ENCODE data around the gene ABCA10.

Gene ABCA10

DNA sequence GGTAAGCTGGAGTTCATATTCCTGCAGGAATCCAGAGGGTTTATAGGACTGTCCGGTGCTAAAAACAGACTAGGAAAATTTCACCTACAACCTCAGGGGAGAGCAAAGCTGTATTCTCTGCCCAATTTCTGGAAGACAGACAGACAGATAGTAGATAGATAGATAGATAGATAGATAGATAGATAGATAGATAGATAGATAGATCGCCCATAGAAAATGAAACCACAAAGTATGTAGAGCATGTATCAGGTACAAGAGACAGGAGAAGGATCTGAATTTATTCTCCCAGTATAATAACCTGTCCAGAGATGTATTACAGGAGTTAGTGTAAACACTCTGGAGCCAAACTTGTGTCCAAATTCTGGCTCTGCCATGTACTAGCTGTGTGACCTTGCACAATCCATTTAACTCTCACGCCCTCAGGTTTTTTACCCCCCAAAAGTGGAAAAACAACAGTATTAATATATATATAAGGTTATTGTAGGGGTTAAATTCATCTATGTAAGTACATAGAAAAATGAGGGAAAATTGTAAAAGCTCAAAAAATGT is 84.9 kb downstream of the ABCA10 start:
- no peak for TF ChIP-seq YY1 (IDR thresholded peaks at IDR 0.05; ENCODE audit: low read depth)
- TF ChIP-seq TEAD4 (IDR thresholded peaks at IDR 0.05) = no peak
- TF ChIP-seq ZBTB7A (IDR thresholded peaks at IDR 0.05; ENCODE audit: low read depth) = no peak
- TF ChIP-seq TAF1 (IDR thresholded peaks at IDR 0.05; ENCODE audit: low read depth) = no peak
- TF ChIP-seq NFIC (IDR thresholded peaks at IDR 0.05) = no peak

DNA sequence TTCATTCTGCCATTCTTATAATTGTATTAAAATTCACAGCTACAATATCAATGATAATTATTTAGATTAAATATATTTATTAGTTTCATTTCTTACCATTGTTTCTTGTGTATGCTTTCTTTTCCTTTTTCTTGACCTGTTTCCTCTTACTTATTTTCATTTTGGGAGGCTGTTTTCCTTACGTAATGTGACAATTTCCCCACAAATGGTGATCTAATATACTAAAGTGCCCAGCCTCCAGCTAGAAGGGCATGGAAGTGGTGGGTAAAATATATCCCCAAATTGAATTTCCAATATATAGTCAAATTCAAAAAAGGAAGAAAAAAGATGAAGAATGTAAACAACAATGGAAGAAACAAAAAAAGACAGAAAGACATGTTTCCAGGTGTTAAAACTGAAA is 85.5 kb downstream of the ABCA10 start:
- no peak for TF ChIP-seq USF1 (IDR thresholded peaks at IDR 0.05)
- no peak for TF ChIP-seq NFIC (IDR thresholded peaks at IDR 0.05)
- TF ChIP-seq ZBTB7A (IDR thresholded peaks at IDR 0.05; ENCODE audit: low read depth) = no peak

DNA sequence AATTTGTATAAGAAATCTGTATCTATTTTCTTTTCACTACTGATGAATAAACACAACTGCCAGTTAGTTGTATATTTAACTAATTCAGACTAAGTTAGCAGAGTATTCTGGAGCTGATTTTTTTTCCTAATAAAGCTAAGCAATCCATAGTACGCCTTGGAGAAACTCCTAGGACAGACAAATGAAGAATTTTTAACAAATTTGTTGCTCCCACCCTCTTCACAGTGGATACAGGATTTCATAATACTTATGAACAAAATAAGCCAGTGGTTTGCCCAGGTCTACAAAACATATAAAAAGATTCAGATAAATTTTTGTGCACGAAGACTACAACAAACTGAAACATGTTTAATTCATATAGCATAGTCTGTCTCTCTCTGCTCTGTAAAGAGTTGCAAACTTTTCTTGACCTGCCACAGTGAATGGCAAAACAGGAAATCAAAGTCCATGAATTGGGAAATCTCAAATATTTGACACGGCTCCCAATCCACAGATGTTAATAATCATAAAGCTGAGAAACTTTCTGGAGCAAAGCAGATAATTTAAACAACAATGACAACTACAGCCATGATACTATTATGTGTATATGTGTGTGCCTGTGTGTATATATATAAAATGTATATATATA is 86.3 kb downstream of the ABCA10 start:
- TF ChIP-seq EP300 (IDR thresholded peaks at IDR 0.05; ENCODE audit: borderline replicate concordance) (no peak), TCF12 (IDR thresholded peaks at IDR 0.05; ENCODE audit: low read depth) (no peak), NFIC (IDR thresholded peaks at IDR 0.05) (no peak), CREB1 (IDR thresholded peaks at IDR 0.05; ENCODE audit: low read depth) (no peak), EGR1 (IDR thresholded peaks at IDR 0.05) (no peak), YY1 (IDR thresholded peaks at IDR 0.05; ENCODE audit: low read depth) (no peak), REST (IDR thresholded peaks at IDR 0.05; ENCODE audit: low read depth) (no peak), CEBPB (IDR thresholded peaks at IDR 0.05) (no peak), FOXM1 (IDR thresholded peaks at IDR 0.05; ENCODE audit: borderline replicate concordance, low read depth) (no peak), RAD21 (IDR thresholded peaks at IDR 0.05; ENCODE audit: low read depth) (no peak)

GRCh38 chr17:69141431-69142174 is 87.0 kb downstream of the ABCA10 start, which contains the start of gene ABCA6:
Gene ABCA6 (minus strand): TSS chr17:69141895. CDS start chr17:69140703, 1,192 bp downstream.
- TF ChIP-seq TAF1 (IDR thresholded peaks at IDR 0.05; ENCODE audit: low read depth) = no peak
- no peak for TF ChIP-seq YY1 (IDR thresholded peaks at IDR 0.05; ENCODE audit: low read depth)
- TF ChIP-seq RAD21 (IDR thresholded peaks at IDR 0.05; ENCODE audit: low read depth) = no peak
- no peak for TF ChIP-seq FOXM1 (IDR thresholded peaks at IDR 0.05; ENCODE audit: borderline replicate concordance, low read depth)
- TF ChIP-seq NFIC (IDR thresholded peaks at IDR 0.05) = no peak
- no peak for TF ChIP-seq EP300 (IDR thresholded peaks at IDR 0.05; ENCODE audit: borderline replicate concordance)
- TF ChIP-seq TCF12 (IDR thresholded peaks at IDR 0.05; ENCODE audit: low read depth) = no peak
- no peak for TF ChIP-seq ZBTB7A (IDR thresholded peaks at IDR 0.05; ENCODE audit: low read depth)
- TF ChIP-seq TEAD4 (IDR thresholded peaks at IDR 0.05) = no peak
- TF ChIP-seq EGR1 (IDR thresholded peaks at IDR 0.05) = no peak
- no peak for TF ChIP-seq CEBPB (IDR thresholded peaks at IDR 0.05)
- no peak for TF ChIP-seq USF1 (IDR thresholded peaks at IDR 0.05)
- TF ChIP-seq, protein P1, sequence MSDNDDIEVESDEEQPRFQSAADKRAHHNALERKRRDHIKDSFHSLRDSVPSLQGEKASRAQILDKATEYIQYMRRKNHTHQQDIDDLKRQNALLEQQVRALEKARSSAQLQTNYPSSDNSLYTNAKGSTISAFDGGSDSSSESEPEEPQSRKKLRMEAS (IDR thresholded peaks at IDR 0.05) = no peak
- no peak for TF ChIP-seq REST (IDR thresholded peaks at IDR 0.05; ENCODE audit: low read depth)

- TF ChIP-seq CREB1 (IDR thresholded peaks at IDR 0.05; ENCODE audit: low read depth) = no peak
- no peak for TF ChIP-seq NFIC (IDR thresholded peaks at IDR 0.05)
- no peak for TF ChIP-seq RAD21 (IDR thresholded peaks at IDR 0.05; ENCODE audit: low read depth)
- TF ChIP-seq EGR1 (IDR thresholded peaks at IDR 0.05) = no peak
- TF ChIP-seq ZBTB7A (IDR thresholded peaks at IDR 0.05; ENCODE audit: low read depth) = no peak
- TF ChIP-seq TEAD4 (IDR thresholded peaks at IDR 0.05) = no peak
- no peak for TF ChIP-seq CEBPB (IDR thresholded peaks at IDR 0.05)
- TF ChIP-seq TAF1 (IDR thresholded peaks at IDR 0.05; ENCODE audit: low read depth) = no peak
- no peak for TF ChIP-seq USF1 (IDR thresholded peaks at IDR 0.05)
- TF ChIP-seq, protein P1 (IDR thresholded peaks at IDR 0.05) = no peak
- TF ChIP-seq REST (IDR thresholded peaks at IDR 0.05; ENCODE audit: low read depth) = no peak
These were observed 94.5 kb downstream of the ABCA10 start for GRCh38 chr17:69134112-69134511.

Measured in Ishikawa (cell line).